Stimulated activated CD4-positive, alpha-beta T cell treated with anti-CD3 and anti-CD28 coated beads, Interleukin-2, amount 100 ng/mL, for 4 hours (primary cell): ENCODE results near the gene HSBP1.

Experiments
- DNase-seq: peaks from one replicate; pipeline ENCODE4 v3.0.0-alpha.2; 2020; ENCODE audit warnings: low read depth

HSBP1 gene

DNA sequence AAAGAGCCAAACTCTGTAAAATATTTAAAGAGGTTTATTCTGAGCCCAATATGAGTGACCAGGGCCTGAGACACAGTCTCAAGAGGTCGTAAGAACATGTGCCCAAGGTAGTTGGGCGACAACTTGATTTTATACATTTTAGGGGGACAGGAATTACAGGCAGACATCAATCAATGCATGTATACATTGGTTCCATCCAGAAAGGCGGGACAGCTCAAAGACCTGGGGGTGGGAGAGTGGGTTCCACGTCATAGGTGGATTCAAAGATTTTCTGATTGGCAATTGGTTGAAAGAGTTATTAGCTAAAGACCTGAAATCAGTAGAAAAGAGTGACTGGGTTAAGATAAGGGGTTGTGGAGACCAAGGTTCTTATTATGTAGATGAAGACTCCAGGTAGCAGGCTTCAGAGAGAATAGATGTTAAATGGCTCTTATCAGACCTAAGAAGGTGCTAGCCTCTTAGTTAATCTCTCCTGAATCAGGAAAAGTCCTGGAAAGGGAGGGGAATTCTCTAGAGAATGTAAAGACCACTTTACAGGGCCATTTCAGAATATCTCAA, 32.4 kb downstream of the HSBP1 start:
- no peak for DNase-seq

DNA sequence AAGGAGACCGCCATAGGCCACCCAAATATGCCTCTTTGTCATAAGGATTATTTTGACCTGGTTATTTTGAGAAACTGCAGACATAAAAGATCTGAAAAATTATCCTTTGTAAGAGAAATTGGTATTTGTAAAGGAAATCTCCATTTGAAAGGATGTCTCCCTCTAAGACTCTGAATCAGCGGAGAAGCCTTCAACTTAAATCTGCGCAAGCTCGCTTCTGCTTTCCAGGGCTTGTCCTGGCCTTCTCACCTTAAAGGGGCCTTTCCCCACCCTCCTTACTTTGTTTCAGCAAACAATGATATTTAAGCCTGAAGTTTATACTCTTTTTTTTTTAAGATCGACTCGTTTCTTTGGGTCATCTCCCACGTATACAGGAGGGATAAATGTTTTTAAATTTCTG, 34.5 kb downstream of the HSBP1 start:
- DNase-seq, result no peak

DNA sequence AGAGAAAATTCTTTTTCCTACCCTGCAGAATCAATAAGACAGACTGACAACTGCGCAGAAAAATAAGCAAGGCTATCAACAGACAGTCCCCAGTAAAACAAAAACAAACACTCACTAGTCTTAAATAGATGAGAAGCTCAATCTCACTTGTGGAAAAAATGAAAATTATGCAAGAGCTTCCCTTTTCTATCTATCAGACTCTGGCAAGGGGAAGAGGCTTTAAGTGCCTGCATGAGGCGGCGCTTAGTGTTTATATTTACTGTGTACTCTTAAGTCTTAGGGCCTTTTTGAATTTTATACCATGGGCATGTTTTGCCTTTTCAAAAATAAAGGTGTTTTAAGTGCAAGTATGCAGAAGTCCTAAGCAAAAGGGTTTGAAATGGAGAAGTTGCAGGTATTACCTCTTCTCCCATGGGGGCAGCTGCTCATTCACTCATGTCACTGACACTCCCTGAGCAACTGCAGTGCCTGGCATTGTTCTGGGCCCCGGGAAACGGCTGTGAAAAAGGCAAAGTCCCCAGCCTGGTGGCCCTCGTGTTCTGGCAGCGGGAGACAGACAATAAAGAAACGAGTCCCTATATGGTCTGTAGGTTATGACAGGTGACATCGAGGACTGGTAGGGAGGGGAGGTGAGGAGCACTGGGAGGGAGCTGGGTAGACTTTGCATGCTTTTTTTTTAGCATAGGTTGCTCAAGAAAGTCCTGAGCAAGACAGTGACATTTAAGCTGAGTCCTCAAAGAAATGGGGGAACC, 35.2 kb downstream of the HSBP1 start:
- DNase-seq, result no peak

DNA sequence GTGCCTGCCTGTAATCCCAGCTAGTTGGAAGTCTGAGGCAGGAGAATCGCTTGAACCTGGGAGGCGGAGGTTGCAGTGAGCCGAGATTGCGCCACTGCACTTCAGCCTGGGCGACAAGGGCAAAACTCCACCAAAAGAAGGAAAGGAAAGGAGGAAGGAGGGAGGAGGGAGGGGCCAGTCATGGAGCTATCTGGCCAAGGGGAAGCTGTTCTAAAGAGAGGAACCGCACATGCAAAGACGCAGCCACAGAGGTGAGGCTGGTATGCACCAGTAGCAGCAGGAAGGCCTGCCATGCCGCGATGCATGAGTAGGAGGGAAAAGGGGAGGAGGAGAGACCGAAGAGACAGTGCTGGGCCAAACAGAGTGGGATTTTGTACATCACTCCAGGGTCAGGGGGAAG, 35.9 kb downstream of the HSBP1 start:
- DNase-seq, result no peak

DNA sequence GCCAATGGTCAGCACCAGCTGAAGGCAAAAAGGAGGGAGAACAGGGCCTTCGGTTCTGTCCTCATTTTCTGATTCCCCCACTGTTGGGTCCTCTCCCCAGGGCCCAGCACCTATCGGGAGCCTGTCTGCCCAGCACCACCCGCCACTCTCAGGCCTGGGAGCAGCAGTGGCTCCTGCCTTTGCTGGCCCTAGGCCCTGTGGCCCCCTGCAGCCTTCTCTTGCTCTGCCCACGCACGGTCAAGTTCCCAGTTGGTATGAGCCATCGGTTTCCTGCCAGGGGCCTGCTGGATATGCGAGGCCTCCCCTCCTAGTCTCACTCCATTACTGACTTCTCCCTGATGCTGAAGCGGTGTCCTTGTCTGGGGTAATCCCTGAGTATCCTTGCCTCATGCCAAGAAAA, 37.5 kb downstream of the HSBP1 start:
- no peak for DNase-seq

DNA sequence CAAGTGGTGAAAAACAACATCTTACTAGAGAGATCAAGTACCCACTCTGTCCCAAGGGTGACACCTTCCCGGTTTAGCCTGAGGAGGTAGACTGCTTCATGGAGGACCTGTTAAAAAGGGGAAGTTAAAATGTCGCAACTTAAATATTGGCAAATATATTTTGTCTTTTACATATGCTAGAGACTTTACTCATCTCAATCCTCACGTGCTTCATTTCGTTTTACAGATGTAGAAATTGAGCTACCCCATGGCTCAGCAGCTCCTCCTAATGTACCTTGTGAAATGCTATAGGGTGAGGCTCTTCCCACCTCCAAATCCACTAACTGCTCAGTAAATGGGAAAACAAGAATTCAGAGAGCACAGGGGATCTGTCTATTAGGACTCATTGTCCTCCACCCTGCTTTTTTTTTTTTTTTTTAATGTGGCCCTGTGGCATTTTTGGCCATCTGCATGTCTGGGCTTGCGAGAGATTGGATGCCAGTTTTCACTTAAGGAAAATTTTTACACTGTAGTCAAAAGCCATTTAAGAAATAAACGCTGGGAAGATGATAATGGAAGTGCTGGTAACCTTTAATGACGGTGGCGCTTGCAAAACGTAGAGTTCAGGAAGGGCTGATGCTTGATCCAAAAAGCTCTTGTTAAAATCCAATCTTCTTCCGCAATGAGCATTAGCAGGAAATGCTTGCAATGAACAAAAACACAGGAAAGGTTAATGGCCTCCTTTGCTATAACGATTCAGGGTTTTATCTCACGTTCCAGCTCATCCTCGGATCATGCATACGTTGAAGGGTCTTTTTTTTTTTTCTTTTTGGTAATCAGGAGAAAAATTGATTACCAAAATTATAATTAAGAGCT, 39.8 kb downstream of the HSBP1 start:
- DNase-seq, result no peak

DNA sequence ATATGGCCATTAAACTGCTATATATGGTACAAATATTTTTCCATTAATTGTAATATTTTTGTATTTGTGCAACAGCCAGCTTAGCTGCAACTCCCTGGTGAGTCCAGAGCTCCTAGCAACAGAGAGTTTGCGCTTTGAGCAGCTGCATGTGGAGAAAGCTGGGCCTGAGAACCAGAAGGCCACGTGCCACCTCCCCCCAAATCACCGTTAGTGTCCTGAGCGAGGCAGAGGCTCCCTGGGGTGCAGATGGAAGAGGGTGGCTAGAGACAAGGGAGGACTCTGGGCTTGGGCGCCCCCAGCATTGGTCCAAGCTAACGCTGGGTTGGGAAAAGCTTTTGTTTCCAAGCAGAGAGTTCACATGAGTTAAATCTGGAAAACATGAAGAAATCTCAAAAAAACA, 41.6 kb downstream of the HSBP1 start:
- no peak for DNase-seq

DNA sequence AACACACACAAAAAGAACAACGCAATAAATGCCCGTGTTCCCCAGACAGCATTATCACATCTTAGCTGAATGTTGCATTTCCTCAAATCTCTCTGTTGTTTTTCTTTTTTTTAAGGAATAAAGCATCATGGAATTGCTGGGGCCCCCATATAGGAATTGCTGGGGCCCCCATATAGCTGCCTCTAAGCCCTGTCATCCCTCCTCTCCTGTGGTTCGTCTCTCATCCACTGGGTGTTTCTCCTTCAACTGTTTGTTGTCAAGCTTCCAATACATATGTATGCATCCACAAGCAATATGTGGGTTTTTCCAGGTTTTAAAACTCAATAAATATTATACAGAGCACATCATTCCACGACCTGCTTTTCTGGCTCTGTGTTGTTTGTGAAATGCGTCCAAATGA, 43.2 kb downstream of the HSBP1 start:
- no peak for DNase-seq

DNA sequence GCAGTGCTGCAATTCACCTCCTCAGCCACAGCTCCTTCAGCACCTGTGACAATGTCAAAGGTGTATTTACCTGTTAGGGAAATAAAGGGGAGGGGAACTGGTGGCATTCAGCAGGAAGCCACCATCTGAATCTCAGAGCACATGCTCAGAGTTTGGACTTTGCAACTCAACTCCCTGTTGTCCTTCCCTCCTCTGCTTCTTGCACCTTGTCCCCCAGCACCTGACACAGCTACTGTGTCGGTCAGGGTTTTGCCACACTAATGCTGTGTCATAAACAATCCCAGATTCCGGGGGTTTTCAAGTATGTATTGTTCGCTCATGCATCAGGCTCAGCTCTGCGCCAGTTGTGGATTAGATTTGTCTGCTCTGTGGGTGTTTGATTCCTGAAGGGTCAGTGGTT, 43.7 kb downstream of the HSBP1 start:
- no peak for DNase-seq

DNA sequence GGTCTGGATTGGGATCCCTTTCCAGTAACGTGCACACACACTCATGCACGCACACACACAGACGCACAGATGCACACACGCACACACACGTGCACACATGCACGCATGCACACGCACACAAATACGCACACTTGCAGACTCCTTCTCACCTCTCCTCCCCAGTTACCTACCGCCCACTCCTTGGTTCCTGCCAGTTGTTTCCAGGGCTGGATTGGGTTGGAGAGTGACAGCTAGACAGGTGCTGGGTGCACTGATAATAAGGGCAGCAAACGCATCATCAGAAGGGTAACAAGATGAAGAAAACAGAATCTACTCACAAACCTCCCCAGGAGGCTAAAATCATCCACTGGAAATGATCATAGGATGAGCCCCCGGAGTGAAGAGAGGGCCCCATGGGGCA, 45.0 kb downstream of the HSBP1 start:
- DNase-seq, result no peak

DNA sequence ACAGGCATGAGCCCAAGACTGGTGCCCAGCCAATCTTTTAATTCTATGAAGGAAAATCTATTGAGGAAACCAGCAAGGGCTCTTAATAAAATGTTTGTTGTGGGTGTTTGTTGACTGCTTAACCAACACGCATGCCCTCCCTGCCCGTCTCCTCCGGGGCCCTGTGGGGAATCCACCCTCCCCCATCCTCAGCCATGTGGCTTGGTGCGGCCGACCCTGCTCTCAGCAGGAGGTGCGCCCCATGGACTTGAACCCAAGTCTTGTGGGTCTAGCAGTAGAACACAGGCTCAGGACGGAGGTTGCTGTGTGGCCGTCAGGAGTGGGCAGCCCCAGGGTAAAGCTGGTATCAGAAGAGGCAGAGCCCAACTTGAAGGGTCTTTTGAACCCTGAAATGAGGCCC, 46.1 kb downstream of the HSBP1 start:
- DNase-seq, result no peak

DNA sequence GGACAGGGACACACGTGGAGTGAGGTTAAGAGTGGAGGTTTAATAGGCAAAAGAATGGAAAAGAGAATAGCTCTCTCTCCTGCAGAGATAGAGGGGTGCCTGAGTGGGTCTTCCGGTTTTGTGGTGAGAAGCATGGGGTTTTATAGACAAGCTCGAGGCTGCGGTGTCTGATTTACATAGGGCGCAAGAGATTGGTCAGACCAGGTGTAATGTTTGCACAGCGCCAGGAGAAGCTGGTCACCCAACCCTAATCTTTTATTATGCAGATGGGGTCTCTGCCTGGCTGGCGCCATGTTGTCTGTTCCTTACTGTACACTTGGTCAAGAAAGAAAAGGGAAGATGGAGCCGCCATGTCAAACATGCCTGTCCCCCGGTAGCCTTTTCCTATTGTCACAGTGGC, 46.6 kb downstream of the HSBP1 start:
- DNase-seq, result no peak

DNA sequence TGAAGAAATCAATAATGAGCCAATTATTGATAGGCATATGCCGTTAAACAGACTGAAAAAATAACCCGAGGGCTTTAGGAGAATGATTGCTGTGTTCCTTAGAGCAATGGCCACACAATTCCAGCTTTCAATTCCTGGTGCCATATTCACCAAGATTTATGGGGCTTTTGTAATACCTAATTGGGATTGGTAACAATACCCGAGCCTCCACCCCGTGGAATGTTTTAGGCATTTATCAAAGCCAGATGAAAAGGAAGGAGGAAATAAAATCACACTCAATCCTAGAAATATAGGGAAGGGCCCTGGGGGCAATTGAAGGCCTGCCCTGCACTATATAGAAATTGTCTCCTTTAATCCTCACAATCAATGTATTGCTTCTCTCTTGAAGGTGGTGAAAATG, 49.0 kb downstream of the HSBP1 start:
- no peak for DNase-seq

DNA sequence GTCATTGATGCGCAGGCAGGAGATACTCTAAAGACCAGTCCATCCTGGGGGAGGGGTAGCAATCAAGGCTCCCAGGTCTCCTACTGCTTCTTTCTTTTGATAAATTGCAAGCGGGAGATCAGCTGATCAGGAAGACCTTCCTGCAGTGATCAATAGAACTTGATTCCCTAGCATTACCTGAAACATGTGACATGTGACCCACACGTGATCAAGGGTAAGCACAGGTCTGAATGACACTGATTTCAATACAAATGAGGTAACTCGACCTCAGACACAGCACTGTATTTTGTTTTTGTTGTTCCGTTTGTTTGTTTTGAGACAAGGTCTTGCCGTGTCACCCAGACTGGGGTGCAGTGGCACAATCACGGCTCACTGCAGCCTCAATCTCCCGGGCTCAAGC, 51.5 kb downstream of the HSBP1 start:
- no peak for DNase-seq

DNA sequence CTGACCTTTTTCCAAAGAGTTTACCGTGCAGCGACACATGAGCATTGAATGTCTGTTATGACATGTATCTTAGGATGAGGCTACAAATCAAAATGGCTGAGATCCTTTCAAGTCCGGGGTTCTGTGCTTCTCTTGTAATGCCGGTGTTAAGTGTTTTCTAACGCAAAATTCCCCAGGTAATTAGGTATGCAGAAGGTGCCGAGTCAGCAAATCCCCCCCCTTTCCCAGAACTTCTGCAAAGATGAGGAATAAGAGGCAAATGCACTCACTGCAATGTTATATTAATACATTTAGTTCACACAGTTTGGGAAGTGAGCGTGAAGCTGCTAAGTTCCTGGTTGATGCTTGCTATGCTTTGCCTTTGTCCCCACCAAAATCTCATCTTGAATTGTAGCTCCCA, 54.9 kb downstream of the HSBP1 start:
- DNase-seq, result no peak

DNA sequence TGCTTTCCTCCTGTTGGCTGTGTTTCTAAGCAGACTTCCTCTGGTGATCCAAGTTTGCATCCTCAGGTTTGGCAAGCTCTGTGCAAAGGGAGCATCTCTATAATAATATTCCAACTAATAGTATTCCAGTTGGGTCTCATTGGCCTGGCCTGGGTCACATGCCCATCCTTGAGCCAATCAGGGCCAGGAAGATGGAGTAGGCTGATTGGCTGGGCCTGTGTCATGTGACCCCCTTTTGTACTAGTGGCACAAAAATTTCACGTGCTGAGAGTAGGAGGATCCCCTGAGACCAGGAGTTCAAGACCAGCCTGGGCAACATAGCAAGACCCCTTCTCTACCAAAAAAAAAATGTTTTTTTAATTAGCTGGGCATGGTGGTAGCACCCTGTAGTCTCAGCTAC, 55.9 kb downstream of the HSBP1 start:
- DNase-seq, result no peak
